Tibial nerve (tissue), 3 donors: ENCODE measurements around the gene UBL4A.

Experiments used
- POLR2A ChIP-seq, 2 donors: fragments of 450-650 bp; IDR thresholded peaks; one replicate each; pipeline ENCODE4 v1.6.1; 2017; ENCODE audit warnings: antibody characterized with exemption in 2 of 2, mild to moderate bottlenecking in 2 of 2, moderate library complexity in 2 of 2
- TF ChIP-seq, protein P1 (sequence below), 5 experiments: fragments of 200-600 bp in 3 of 5; fragments of 450-650 bp in 2 of 5; sonication (generic) in 3 of 5; IDR thresholded peaks; one replicate each; pipeline ENCODE4 v1.5.1; 2016 to 2019; ENCODE audit warnings: antibody characterized with exemption in 5 of 5, mild to moderate bottlenecking in 3 of 5, moderate library complexity in 2 of 5

DNA sequence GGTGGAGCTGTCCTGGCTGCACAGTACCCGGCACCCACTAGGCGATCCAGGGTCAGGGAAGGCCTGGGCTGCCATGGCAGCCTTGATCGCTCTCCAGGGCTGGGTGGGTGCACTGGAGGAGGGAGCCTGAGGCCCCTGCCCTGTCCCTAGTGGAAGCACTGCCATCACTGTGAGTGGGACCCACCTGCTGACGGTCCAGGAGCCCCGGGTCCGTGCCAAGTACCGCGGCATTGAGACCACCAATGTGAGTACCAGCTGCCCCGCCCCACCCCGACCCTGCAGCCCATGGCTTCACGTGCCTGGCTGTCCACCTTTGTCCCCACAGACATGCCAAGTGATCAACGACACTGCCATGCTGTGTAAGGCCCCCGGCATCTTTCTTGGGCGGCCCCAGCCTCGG is 19.5 kb downstream of the UBL4A start:
- TF ChIP-seq, protein P1, sequence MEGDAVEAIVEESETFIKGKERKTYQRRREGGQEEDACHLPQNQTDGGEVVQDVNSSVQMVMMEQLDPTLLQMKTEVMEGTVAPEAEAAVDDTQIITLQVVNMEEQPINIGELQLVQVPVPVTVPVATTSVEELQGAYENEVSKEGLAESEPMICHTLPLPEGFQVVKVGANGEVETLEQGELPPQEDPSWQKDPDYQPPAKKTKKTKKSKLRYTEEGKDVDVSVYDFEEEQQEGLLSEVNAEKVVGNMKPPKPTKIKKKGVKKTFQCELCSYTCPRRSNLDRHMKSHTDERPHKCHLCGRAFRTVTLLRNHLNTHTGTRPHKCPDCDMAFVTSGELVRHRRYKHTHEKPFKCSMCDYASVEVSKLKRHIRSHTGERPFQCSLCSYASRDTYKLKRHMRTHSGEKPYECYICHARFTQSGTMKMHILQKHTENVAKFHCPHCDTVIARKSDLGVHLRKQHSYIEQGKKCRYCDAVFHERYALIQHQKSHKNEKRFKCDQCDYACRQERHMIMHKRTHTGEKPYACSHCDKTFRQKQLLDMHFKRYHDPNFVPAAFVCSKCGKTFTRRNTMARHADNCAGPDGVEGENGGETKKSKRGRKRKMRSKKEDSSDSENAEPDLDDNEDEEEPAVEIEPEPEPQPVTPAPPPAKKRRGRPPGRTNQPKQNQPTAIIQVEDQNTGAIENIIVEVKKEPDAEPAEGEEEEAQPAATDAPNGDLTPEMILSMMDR (IDR thresholded peaks at IDR 0.05), result no peak
- TF ChIP-seq POLR2A (IDR thresholded peaks at IDR 0.05), result no peak
